Hepatocyte (in vitro differentiated cells): ENCODE results near the gene PMFBP1. TPM values are rescaled to one million over a fixed set of nuclear protein-coding genes. Genes with fewer than 3 reads are reported as not detected.

Source experiments
- DNase-seq: peaks from one replicate; pipeline ENCODE4 v3.0.0-alpha.2; 2016; ENCODE audit warnings: low spot score
- H2AFZ ChIP-seq: fragments of 200-600 bp; sonication (generic); 2 replicates; pipeline ENCODE4 v1.6.0; 2016; ENCODE audit warnings: antibody characterized with exemption, mild to moderate bottlenecking
- H3K27ac ChIP-seq: fragments of 200-600 bp; sonication (generic); 2 replicates; pipeline ENCODE4 v1.5.1; 2016; ENCODE audit warnings: mild to moderate bottlenecking
- H3K27me3 ChIP-seq: fragments of 200-600 bp; sonication (generic); 2 replicates; pipeline ENCODE4 v1.6.1; 2016
- H3K36me3 ChIP-seq: fragments of 200-600 bp; sonication (generic); replicated peaks from 2 replicates; pipeline ENCODE4 v1.5.1; 2016; ENCODE audit warnings: low read depth; ENCODE audit not compliant: insufficient read depth
- H3K4me1 ChIP-seq: fragments of 200-600 bp; sonication (generic); 2 replicates; pipeline ENCODE4 v1.5.1; 2016; ENCODE audit warnings: mild to moderate bottlenecking, moderate library complexity; ENCODE audit not compliant: insufficient read depth
- H3K4me2 ChIP-seq: fragments of 200-600 bp; sonication (generic); 2 replicates; pipeline ENCODE4 v1.6.0; 2016
- H3K4me3 ChIP-seq: fragments of 200-600 bp; sonication (generic); 2 replicates; pipeline ENCODE4 v1.5.1; 2016; ENCODE audit warnings: mild to moderate bottlenecking
- H3K79me2 ChIP-seq: fragments of 200-600 bp; sonication (generic); 2 replicates; pipeline ENCODE4 v1.6.0; 2017; ENCODE audit warnings: mild to moderate bottlenecking
- H3K9me2 ChIP-seq: fragments of 200-600 bp; sonication (generic); replicated peaks from 2 replicates; pipeline ENCODE4 v1.6.0; 2017; ENCODE audit warnings: mild to moderate bottlenecking; ENCODE audit not compliant: insufficient read depth
- H3K9me3 ChIP-seq: fragments of 200-600 bp; sonication (generic); 2 replicates; pipeline ENCODE4 v1.5.1; 2016; ENCODE audit warnings: low read depth, mild to moderate bottlenecking
- H4K20me1 ChIP-seq: fragments of 200-600 bp; sonication (generic); 2 replicates; pipeline ENCODE4 v1.6.0; 2016; ENCODE audit warnings: mild to moderate bottlenecking; ENCODE audit not compliant: insufficient read depth, poor library complexity, severe bottlenecking
- EZH2 ChIP-seq: fragments of 200-600 bp; sonication (generic); IDR thresholded peaks from 2 replicates; pipeline ENCODE4 v1.6.1; 2016; ENCODE audit warnings: antibody characterized with exemption, mild to moderate bottlenecking, borderline replicate concordance
- EZH2phosphoT487 ChIP-seq: fragments of 200-600 bp; sonication (generic); IDR thresholded peaks from one replicate; pipeline ENCODE4 v1.6.1; 2018; ENCODE audit warnings: antibody characterized with exemption, mild to moderate bottlenecking, low read depth, moderate library complexity; ENCODE audit not compliant: unreplicated experiment, severe bottlenecking
- WGBS: methylation state at CpG from one replicate; pipeline ENCODE4 v1.1.6; 2016; ENCODE audit warnings: low lambda C conversion rate; ENCODE audit errors: missing lambda C conversion rate; 5-methylcytosine and 5-hydroxymethylcytosine counted together
- polyA plus RNA-seq: library from polyadenylated mRNA; unstranded; fragments of >200 nt; fragmentation: Nextera tagmentation; extraction: Ambion mirVana; gene quantifications from 2 replicates; pipeline ENCODE4 v1.2.1, GENCODE V29; 2016
- total RNA-seq: library from RNA; depleted of rRNA; stranded (reverse); fragments of >200 nt; gene quantifications from 2 replicates; pipeline ENCODE4 v1.2.3, GENCODE V29; 2014
- TF ChIP-seq, protein P1 (sequence below): fragments of 200-600 bp; sonication (generic); IDR thresholded peaks from 2 replicates; pipeline ENCODE4 v1.5.1; 2016; ENCODE audit warnings: antibody characterized with exemption, mild to moderate bottlenecking; ENCODE audit not compliant: poor library complexity

The PMFBP1 gene
- total and polyA plus RNA-seq, 2 experiments from 2014 or later, result 1.4 to 3.4 TPM

DNA sequence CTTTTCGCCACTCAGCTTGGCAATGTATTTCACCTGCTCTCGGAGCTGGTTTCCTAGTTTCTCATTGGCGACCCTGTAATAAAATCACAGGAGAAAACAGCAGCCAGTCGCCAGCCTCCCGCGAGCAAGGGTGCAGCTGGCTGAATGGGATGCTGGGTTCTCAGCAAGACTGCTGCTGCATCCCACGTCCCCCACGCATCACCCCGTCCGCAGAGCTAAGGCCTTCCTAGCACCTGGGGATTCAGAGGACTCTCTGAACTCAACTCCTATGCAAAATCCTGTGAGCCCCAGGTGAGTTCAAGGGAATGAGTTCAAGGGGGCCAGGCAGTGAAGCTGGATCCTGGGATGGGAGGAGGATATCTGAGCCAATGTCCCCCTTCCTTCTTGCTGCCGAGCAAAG lies 49.0 kb downstream of the PMFBP1 start:
- DNase-seq, result no peak
- Histone ChIP-seq H4K20me1 (no peaks in the 10 kb centered on the region), H3K27me3 (no peaks in the 10 kb centered on the region), H3K4me1 (peaks cover 8% of the 10 kb centered on the region), H3K4me2 (no peak overlapping the region), H3K36me3 (no peaks in the 10 kb centered on the region), H2AFZ (no peak overlapping the region), H3K79me2 (no peaks in the 10 kb centered on the region), H3K9me2 (no peaks in the 10 kb centered on the region), H3K27ac (no peak overlapping the region), H3K9me3 (no peaks in the 10 kb centered on the region), H3K4me3 (no peak overlapping the region)
- WGBS, result 90% methylated on average over 11 of the region's 11 CpGs
- TF ChIP-seq EZH2phosphoT487, result no peak
- TF ChIP-seq, protein P1, sequence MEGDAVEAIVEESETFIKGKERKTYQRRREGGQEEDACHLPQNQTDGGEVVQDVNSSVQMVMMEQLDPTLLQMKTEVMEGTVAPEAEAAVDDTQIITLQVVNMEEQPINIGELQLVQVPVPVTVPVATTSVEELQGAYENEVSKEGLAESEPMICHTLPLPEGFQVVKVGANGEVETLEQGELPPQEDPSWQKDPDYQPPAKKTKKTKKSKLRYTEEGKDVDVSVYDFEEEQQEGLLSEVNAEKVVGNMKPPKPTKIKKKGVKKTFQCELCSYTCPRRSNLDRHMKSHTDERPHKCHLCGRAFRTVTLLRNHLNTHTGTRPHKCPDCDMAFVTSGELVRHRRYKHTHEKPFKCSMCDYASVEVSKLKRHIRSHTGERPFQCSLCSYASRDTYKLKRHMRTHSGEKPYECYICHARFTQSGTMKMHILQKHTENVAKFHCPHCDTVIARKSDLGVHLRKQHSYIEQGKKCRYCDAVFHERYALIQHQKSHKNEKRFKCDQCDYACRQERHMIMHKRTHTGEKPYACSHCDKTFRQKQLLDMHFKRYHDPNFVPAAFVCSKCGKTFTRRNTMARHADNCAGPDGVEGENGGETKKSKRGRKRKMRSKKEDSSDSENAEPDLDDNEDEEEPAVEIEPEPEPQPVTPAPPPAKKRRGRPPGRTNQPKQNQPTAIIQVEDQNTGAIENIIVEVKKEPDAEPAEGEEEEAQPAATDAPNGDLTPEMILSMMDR, result no peak
- no peak for TF ChIP-seq EZH2

DNA sequence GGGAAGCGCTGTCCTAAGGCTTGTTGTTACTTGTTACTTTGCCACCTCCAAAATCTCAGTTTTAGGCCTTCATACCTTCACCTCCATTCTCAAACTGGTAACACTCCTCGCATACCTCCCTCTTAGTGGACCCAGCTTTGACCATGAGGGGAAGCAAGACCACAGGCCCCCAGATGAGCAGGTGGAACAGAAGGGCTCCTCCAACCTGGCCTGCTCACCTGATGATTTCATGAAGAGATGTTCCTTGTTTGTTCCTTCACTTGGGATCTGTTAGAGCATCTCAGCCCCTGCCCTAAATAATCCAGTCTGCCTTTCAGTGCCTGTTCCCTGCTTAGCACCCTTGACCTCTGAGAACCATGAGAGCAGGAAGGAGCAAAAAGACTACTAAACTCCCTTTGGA lies 49.6 kb downstream of the PMFBP1 start:
- no peak overlapping the region for H2AFZ ChIP-seq
- no peaks in the 10 kb centered on the region for H3K79me2 ChIP-seq
- H3K4me3 ChIP-seq, result no peak overlapping the region
- no peak for DNase-seq
- H3K27ac ChIP-seq, result no peak overlapping the region
- H3K36me3 ChIP-seq, result no peaks in the 10 kb centered on the region
- WGBS, result 98% methylated on average over 2 of the region's 2 CpGs
- H3K9me3 ChIP-seq, result no peaks in the 10 kb centered on the region
- no peak for TF ChIP-seq EZH2
- H4K20me1 ChIP-seq, result no peaks in the 10 kb centered on the region
- H3K27me3 ChIP-seq, result no peaks in the 10 kb centered on the region
- no peaks in the 10 kb centered on the region for H3K9me2 ChIP-seq
- H3K4me2 ChIP-seq, result no peak overlapping the region
- peaks cover 8% of the 10 kb centered on the region for H3K4me1 ChIP-seq

DNA sequence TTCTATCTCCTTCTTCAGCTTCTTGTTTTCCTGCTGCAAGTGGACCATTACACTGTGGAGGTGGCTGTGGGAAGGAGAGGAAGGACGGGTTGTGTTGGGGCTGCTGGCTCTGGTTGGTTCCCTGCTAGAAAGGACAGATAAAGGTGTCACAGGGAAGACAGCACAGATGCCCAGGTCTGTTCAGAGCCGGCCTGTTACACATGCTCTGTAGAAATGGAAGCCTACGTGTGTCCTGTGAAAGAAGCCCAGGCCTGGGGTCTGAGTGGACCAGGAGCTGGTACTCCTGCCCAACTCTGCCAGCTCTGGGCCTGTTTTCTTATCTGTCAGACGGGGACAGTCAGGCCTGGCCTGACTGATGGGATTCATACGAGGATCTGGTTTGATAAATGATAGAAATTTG lies 51.9 kb downstream of the PMFBP1 start:
- no peak for DNase-seq
- Histone ChIP-seq H3K4me1 (peaks cover 1% of the 10 kb centered on the region), H3K27me3 (no peaks in the 10 kb centered on the region), H2AFZ (no peak overlapping the region), H3K4me2 (no peak overlapping the region), H3K36me3 (no peaks in the 10 kb centered on the region), H4K20me1 (no peaks in the 10 kb centered on the region), H3K4me3 (no peak overlapping the region), H3K9me3 (no peaks in the 10 kb centered on the region), H3K9me2 (no peaks in the 10 kb centered on the region), H3K79me2 (no peaks in the 10 kb centered on the region), H3K27ac (no peak overlapping the region)
- 95% methylated on average over 5 of the region's 5 CpGs for WGBS
- no peak for TF ChIP-seq EZH2phosphoT487
- TF ChIP-seq, protein P1, result no peak
- no peak for TF ChIP-seq EZH2

DNA sequence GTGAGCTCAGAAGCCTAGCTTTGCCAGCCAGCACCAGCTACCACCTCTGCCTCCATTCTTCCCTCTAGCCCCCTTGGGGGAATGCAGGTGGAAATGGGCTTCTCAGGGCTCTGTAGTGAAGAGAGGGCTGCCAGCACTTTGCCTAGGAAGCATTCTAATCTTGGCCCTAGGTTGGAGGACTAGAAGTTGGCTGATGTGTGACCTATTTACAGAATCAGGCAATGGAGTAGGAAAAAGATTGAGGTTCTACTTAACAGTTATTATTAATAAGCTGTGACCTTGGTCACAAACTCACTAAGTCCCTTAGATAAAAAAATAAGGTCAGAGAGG lies 58.4 kb downstream of the PMFBP1 start:
- TF ChIP-seq, protein P1, result no peak
- DNase-seq, result no peak
- Histone ChIP-seq H3K9me3 (no peaks in the 10 kb centered on the region), H3K4me3 (no peak overlapping the region), H3K27me3 (no peaks in the 10 kb centered on the region), H3K9me2 (no peaks in the 10 kb centered on the region), H3K4me1 (no peaks in the 10 kb centered on the region), H3K36me3 (no peaks in the 10 kb centered on the region), H3K4me2 (no peak overlapping the region), H2AFZ (no peak overlapping the region), H4K20me1 (no peaks in the 10 kb centered on the region), H3K79me2 (no peaks in the 10 kb centered on the region), H3K27ac (no peak overlapping the region)
